Activated CD4-positive, alpha-beta T cell treated with anti-CD3 and anti-CD28 coated beads, Interleukin-2, amount 10 ng/mL, durations not matched to agents 24 days and 14 days (primary cell): ENCODE measurements around the gene KRT17. TPM values are rescaled to one million over a fixed set of nuclear protein-coding genes. Genes with fewer than 3 reads are reported as not detected.
"Not testable (repeated sequence)": the region's sequence is repeated elsewhere in the genome, so short reads cannot be mapped to it uniquely, and the experiment has no call there.

Experiments used
- DNase-seq: peaks from one replicate; pipeline ENCODE4 v3.0.0; 2022
- H3K27ac Mint-ChIP-seq: one replicate; pipeline ENCODE4 v1.8.0; 2022; ENCODE audit warnings: mild to moderate bottlenecking, mixed read lengths
- H3K27me3 Mint-ChIP-seq: one replicate; pipeline ENCODE4 v1.8.0; 2022; ENCODE audit warnings: mixed read lengths
- H3K36me3 Mint-ChIP-seq: one replicate; pipeline ENCODE4 v1.8.0; 2022; ENCODE audit warnings: low read depth, mild to moderate bottlenecking, mixed read lengths
- H3K4me1 Mint-ChIP-seq: one replicate; pipeline ENCODE4 v1.8.0; 2021; ENCODE audit warnings: mixed read lengths
- H3K4me3 Mint-ChIP-seq: one replicate; pipeline ENCODE4 v1.8.0; 2022; ENCODE audit warnings: mild to moderate bottlenecking, moderate library complexity, mixed read lengths
- H3K9me3 Mint-ChIP-seq: one replicate; pipeline ENCODE4 v1.8.0; 2021; ENCODE audit warnings: mixed read lengths
- intact Hi-C: fragments of 100-400 bp; cut with micrococcal nuclease; formaldehyde crosslinking; loops from one replicate; pipeline ENCODE4 v1.15.1; 2023
- total RNA-seq: library from RNA; stranded (reverse); gene quantifications from 2 replicates; pipeline ENCODE4 v1.2.3, GENCODE V29; 2022

The KRT17 gene
- total RNA-seq, 1 donor from 2014 or later = not detected

GRCh38 chr17:41633556-41634199 lies 9.3 kb upstream of the KRT17 start:
- Mint-ChIP-seq H3K4me1 (no peaks in the 10 kb centered on the region), H3K27me3 (no peaks in the 10 kb centered on the region)
- DNase-seq = no peak

GRCh38 chr17:41632482-41633105 lies 8.2 kb upstream of the KRT17 start:
- Mint-ChIP-seq H3K27me3 (no peaks in the 10 kb centered on the region), H3K9me3 (no peaks in the 10 kb centered on the region), H3K4me1 (no peaks in the 10 kb centered on the region), H3K4me3 (no peak overlapping the region), H3K36me3 (no peaks in the 10 kb centered on the region), H3K27ac (no peak overlapping the region)
- intact Hi-C loops = no loop called here
- no peak for DNase-seq

More at GRCh38 chr17:41633556-41634199, 9.3 kb upstream of the KRT17 start:
- Mint-ChIP-seq H3K4me3 (no peak overlapping the region), H3K36me3 (no peaks in the 10 kb centered on the region), H3K9me3 (no peaks in the 10 kb centered on the region), H3K27ac (no peak overlapping the region)
- intact Hi-C loops = no loop called here

GRCh38 chr17:41631898-41632285 lies 7.5 kb upstream of the KRT17 start:
- no peaks in the 10 kb centered on the region for H3K9me3 Mint-ChIP-seq
- H3K4me1 Mint-ChIP-seq = no peaks in the 10 kb centered on the region
- no peaks in the 10 kb centered on the region for H3K27me3 Mint-ChIP-seq
- H3K36me3 Mint-ChIP-seq = no peaks in the 10 kb centered on the region
- H3K4me3 Mint-ChIP-seq = no peak overlapping the region
- no peak for DNase-seq
- H3K27ac Mint-ChIP-seq = no peak overlapping the region
- intact Hi-C loops = no loop called here

GRCh38 chr17:41631025-41631897 lies 6.9 kb upstream of the KRT17 start:
- H3K27me3 Mint-ChIP-seq = no peaks in the 10 kb centered on the region
- no peaks in the 10 kb centered on the region for H3K36me3 Mint-ChIP-seq
- no peak for DNase-seq
- no peaks in the 10 kb centered on the region for H3K4me1 Mint-ChIP-seq
- no peaks in the 10 kb centered on the region for H3K9me3 Mint-ChIP-seq
- H3K27ac Mint-ChIP-seq = no peak overlapping the region
- no peak overlapping the region for H3K4me3 Mint-ChIP-seq
- intact Hi-C loops = no loop called here

GRCh38 chr17:41629826-41630670 lies 5.7 kb upstream of the KRT17 start:
- H3K36me3 Mint-ChIP-seq = no peaks in the 10 kb centered on the region
- H3K4me3 Mint-ChIP-seq = no peak overlapping the region
- H3K27ac Mint-ChIP-seq = no peak overlapping the region
- H3K9me3 Mint-ChIP-seq = no peaks in the 10 kb centered on the region
- intact Hi-C loops = no loop called here
- no peaks in the 10 kb centered on the region for H3K27me3 Mint-ChIP-seq
- DNase-seq = no peak
- H3K4me1 Mint-ChIP-seq = no peaks in the 10 kb centered on the region

- Mint-ChIP-seq H3K9me3 (no peaks in the 10 kb centered on the region), H3K27me3 (no peaks in the 10 kb centered on the region), H3K4me1 (no peaks in the 10 kb centered on the region), H3K4me3 (no peak overlapping the region), H3K36me3 (no peaks in the 10 kb centered on the region), H3K27ac (no peak overlapping the region)
- DNase-seq = no peak
- intact Hi-C loops = no loop called here
These were observed 4.9 kb upstream of the KRT17 start for GRCh38 chr17:41629316-41629715.

- H3K9me3 Mint-ChIP-seq, H3K27ac Mint-ChIP-seq, H3K27me3 Mint-ChIP-seq, H3K4me3 Mint-ChIP-seq, intact Hi-C loops, DNase-seq, H3K4me1 Mint-ChIP-seq, H3K36me3 Mint-ChIP-seq: not testable (repeated sequence)
These were observed 4.4 kb upstream of the KRT17 start for GRCh38 chr17:41628621-41629255.

GRCh38 chr17:41628073-41628370 lies 3.6 kb upstream of the KRT17 start:
- DNase-seq, H3K27me3 Mint-ChIP-seq, H3K36me3 Mint-ChIP-seq, H3K27ac Mint-ChIP-seq, H3K4me1 Mint-ChIP-seq, intact Hi-C loops, H3K4me3 Mint-ChIP-seq, H3K9me3 Mint-ChIP-seq: not testable (repeated sequence)

GRCh38 chr17:41627316-41628072 lies 3.1 kb upstream of the KRT17 start:
- H3K4me3 Mint-ChIP-seq = no peak overlapping the region
- H3K4me1 Mint-ChIP-seq = no peaks in the 10 kb centered on the region
- H3K27ac Mint-ChIP-seq = no peak overlapping the region
- DNase-seq = no peak
- intact Hi-C loops = no loop called here
- no peaks in the 10 kb centered on the region for H3K27me3 Mint-ChIP-seq
- H3K36me3 Mint-ChIP-seq = no peaks in the 10 kb centered on the region
- H3K9me3 Mint-ChIP-seq = no peaks in the 10 kb centered on the region

GRCh38 chr17:41626914-41627295 lies 2.5 kb upstream of the KRT17 start:
- H3K9me3 Mint-ChIP-seq, DNase-seq, H3K4me3 Mint-ChIP-seq, H3K36me3 Mint-ChIP-seq, H3K27me3 Mint-ChIP-seq, H3K27ac Mint-ChIP-seq, intact Hi-C loops, H3K4me1 Mint-ChIP-seq: not testable (repeated sequence)

- H3K4me3 Mint-ChIP-seq, H3K27me3 Mint-ChIP-seq, H3K4me1 Mint-ChIP-seq, DNase-seq, H3K36me3 Mint-ChIP-seq, H3K9me3 Mint-ChIP-seq, H3K27ac Mint-ChIP-seq, intact Hi-C loops: not testable (repeated sequence)
These were observed 1.9 kb upstream of the KRT17 start for GRCh38 chr17:41626028-41626913.

- Mint-ChIP-seq H3K4me3 (no peak overlapping the region), H3K9me3 (no peaks in the 10 kb centered on the region), H3K27me3 (no peaks in the 10 kb centered on the region), H3K27ac (no peak overlapping the region), H3K36me3 (no peaks in the 10 kb centered on the region), H3K4me1 (no peaks in the 10 kb centered on the region)
- DNase-seq = no peak
- intact Hi-C loops = no loop called here
These were observed 1.2 kb upstream of the KRT17 start for GRCh38 chr17:41625602-41626001.
